Suppressor macrophage (primary cell): ENCODE data around the gene SYNGR3.

ENCODE experiments used
- DNase-seq, 4 experiments: peaks; one replicate each; pipeline ENCODE4 v3.0.0-alpha.2; 2020 to 2022

The SYNGR3 gene

DNA sequence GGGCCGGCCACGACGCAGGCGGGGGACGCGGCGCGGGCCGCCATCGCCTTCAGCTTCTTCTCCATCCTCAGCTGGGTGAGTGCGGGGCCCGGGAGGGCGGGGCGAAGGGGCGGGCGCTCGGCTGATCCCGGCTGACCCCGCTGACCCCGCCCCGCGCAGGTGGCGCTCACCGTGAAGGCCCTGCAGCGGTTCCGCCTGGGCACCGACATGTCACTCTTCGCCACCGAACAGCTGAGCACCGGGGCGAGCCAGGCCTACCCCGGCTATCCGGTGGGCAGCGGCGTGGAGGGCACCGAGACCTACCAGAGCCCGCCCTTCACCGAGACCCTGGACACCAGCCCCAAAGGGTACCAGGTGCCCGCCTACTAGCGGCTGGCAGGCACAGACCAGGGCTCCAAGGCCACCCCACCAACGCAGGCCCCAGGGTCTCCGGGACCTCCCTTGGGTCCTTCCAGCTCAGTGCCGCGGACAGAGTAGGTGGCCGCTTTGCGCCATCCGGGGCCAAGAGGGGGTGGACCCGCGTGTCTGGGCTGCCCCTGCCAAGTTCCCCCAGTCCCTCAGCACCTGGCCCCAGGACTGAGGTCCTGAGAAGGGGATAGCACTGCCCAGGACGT lies 3.0 kb downstream of the SYNGR3 start:
- no peak for DNase-seq

DNA sequence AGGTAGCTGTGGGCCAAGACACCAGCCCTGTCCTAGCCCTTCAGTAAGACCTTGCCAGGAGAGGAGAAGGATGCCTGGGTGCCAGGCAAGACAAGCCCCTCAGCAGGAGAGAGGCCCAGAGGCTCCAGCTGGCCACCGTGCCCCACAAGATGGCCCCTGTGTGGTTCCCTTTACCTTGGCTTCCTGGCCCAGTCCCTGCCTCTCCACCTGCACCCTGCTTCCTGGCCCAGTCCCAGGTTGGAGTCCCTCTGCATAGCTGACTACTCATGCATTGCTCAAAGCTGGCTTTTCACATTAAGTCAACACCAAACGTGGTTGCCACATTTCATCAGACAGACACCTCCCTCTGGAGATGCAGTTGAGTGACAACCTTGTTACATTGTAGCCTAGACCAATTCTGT lies 4.0 kb downstream of the SYNGR3 start:
- DNase-seq = no peak

DNA sequence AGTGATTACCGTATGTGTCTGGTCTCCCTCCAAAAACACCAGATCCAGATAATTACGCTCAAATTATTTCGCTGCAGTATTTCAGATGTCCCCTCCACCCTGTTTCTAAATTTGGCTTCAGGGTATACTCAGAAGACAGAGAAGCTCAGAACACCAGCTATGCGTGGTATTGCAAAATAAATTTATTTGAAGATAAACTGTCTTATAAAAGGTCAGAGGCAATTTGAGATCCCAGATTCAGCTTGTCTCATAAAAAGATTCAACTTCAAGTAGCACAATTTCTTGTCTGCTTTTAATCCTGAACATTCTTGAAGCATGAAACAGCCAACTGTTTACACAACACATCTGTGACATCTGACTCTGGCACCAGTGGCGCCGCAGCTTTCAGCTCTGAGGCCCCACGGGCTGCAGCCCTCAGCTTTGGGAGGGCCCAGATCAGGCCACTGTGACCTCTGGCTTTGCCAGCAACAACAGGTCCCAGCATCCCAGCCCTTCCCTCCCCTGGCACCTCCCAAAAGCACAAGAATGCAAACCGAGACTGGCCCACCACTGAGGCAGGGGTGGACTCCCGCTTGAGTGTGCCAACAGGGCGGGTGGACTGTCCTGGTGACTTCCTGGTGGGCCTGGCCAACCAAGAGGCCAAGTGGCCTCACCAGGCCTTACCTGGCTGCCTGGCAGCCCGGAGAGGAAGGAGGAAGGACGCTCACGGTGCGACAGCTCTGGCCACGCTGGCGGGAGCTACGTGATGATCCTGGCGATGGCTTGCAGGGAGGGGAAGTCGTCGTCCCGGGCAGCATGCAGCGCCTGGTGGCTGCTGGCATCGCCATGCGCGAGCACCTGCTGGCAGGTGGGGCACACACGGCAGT lies 8.0 kb downstream of the SYNGR3 start:
- no peak for DNase-seq

DNA sequence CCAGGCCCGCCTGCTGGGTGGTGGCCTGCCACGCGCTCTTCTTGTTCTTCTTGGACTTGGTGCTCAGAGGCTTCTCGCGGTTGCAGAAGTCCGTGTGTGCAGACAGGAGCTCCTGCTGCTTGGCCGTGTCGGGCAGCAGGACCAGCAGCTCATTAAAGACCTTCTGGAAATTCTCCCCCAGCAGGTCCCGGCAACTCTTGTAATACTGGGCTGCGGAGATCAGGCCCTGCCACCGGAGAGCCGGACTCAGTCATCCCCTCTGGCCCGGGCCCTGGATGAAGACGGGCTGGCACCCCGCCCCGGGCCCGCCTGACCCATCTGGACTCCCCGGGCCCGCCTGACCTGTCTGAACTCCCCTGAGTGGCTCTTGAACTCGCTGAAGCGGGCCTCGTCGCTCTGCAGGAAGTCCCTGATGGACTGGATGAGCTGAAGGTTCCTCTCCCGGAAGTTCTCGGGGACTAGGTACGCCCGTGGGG lies 8.6 kb downstream of the SYNGR3 start:
- no peak for DNase-seq

DNA sequence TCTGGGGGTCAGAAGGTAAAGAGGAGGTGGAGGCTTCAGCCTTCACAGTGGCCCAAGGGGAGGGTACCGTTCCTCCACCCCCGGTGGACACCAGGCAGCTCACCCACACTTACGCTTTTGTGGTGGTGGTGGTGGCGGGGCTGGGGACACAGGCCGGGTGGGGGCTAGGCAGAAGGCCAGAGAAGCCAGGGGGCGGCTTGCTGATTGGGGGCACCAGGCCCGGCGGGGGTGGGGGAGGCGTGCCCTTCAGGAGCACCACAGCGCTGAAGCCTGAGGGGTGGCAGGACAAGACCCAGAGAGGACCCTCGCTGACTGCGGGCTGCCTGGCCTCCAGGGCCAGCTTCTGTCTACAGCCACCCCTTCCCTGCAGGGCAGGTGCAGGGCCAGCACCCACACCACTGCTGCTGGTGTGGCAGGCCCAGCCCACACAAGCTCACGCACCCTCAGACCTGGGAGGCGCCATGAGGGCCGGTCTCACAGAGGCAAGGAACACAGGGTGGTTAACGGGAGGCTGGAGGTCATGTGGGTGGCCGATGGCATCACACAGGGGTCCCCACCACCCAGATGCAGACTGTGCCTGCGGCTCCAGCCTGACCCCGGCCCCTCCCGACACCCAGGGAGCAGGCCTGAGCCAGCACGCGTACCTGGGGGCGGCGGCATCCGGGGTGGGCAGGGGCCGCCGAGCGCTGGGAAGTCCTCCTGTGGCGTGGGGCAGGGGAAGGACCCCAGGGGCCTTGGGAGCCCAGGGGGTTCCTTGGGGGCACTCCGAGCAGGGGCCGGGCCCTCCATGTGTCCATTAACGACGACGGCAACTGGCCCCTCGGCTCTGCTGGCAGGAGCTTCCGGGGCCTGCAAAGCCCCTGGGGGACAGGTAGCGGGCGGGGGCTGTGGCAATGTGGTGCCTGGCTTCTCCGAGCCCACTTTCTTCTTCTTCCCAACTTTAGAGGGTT lies 9.4 kb downstream of the SYNGR3 start:
- no peak for DNase-seq

DNA sequence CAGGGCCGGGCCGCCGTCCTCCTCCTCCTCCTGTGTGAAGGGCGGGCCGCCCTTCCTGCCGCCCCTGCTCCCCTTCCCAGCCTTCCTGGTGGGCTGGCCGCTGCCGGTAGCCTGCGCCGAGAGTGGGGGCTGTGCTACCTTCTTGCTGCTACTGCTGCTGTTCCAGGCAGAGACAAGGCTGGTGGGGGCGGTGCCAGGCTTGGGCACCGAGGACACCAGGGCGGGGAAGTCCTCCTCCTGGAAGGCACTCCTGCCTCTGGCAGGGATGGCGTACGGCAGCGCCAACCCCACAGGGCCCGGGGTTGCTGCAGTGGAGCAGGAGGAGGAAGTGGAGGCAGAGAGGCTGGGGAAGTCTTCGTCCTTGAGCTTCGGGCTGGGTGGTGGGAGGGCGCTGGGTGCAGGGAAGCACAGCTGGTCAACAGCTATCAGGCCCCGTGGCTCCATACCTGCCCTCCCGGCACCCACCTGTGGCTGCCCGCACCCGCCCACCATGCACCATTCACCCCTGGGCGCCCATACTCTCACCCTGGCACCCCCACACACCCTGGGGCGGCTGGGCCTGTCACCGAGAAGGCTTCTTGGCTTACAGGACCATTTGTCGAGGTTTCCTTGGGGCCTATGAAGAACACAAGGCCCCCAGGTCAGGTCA lies 10.2 kb downstream of the SYNGR3 start:
- DNase-seq = no peak

DNA sequence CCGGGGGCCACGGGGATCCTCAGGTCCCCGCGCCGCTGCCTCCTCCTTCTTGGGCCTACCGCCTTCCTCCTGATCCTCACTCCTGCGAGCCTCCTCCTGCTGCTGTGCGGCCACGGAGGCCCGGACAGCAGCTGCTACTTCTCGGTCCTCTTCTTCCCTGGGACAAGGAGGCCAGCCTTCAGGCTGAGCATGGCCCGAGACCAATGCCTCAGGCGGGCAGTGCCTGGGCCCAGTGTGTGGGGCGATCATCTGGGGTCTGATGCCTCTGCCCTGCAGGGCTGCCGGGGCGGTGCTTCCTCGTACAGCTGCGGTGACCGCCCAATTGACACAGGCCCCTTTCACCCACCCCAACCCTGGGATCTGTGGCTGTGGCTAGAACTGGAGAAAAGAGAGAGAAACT lies 11.3 kb downstream of the SYNGR3 start:
- DNase-seq = no peak

DNA sequence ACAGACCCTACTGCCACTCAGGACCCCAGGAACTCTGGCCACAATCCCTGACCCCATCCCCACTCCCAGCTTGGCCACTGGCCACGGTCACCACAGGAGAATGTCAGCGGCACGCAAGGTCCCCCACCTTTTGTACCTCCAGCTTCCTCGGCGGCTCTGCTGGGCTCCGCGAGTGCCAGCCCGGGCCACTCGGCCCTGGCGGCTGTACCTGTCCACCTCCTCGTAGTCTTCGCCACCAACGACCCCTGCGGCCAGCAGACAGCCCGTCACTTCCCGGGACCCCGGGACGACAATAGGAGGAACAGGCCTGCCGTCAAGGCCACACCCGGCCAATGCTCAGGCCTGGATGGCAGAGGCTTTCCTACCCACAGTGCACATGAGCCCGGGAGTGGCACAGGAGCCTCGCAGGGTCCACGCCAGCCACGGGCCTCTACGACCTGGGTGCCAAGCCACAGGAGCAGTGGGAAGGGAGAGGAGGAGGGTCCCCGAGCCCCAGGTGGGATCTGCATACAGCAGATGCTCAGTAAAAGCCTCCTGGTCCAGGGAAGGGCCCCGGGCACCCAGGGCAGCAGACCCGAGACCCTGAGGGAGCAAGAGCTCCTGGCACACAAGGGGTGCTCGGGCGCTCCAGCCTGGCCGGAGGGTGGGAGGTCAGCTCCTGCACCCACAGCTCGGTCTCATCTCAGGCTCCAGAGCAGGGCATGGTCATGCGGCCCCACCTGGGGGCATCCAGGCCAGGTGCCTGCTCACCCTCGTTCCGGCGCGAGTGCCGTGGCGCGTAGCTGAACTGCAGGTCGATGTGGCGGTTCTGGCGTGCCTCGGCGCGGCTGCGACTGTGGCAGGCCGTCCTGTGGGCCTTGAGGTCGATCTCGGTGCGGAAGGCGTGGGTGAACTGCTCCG lies 11.9 kb downstream of the SYNGR3 start:
- DNase-seq = no peak

DNA sequence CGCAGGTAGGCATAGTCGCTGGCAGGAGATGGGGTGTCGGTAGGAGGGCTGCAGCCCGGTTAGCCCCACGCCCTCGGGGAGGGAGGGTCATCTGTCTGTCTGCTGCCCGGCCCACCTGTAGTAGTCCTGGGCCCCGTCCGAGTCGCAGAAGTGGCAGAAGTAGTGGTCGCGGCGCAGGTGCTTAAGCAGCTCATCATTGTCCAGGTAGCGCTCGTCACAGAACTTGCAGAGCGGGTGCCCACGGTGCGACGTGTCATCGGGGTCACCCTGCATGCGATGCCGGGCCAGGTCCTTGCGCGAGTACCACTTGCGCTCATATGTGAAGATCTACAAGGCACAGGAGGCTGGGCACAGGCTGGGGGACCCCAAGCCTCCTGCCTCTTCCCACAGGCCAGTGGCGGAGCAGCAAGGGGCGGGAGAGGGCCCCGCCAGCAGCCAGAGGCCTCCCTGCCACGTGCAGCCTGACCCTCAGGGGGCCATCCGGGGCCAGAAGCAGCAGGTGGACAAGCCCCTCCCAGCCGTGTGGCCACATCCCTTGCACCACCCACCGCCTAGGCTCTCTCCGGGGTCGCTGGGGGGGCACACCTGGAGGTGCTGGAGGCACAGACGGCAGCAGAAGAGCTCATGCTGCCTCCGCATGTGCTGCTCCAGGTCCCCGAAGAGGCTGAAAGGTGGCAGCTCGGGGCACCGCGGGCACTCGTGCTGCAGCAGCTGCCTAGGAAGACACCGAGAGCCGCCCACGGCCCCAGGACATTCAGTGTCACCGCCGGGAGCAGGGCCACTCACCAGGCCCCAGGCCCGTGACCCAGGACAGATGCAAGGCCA lies 12.8 kb downstream of the SYNGR3 start:
- DNase-seq = no peak

DNA sequence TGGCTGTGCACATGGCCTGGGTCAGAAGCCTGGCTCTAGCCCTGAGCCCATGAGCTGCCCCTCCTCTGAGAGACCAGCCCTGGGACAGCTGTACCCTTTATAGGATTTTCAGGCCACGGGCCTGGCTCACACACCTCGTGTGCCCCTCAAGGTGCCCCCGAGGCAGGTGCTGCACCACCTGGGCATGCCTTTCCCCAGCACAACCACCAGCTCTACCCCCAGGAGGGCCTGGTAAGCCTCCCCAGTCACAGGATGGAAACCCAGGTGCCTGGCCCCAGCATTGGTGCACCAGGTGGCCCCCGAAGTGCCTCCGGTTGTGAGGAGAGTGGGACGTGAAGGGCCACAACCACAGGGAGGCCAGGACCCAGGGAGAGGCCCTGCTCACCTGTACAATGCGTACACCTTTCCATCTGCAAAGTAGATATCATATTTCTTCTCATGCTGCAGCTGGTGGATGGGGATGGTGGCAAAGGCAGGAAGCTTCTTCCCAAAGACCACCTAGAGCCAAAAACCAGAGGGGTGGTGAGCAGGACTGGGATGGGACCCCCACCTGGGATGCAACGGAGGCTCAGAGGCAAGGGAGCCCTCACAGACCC lies 13.6 kb downstream of the SYNGR3 start:
- no peak for DNase-seq

DNA sequence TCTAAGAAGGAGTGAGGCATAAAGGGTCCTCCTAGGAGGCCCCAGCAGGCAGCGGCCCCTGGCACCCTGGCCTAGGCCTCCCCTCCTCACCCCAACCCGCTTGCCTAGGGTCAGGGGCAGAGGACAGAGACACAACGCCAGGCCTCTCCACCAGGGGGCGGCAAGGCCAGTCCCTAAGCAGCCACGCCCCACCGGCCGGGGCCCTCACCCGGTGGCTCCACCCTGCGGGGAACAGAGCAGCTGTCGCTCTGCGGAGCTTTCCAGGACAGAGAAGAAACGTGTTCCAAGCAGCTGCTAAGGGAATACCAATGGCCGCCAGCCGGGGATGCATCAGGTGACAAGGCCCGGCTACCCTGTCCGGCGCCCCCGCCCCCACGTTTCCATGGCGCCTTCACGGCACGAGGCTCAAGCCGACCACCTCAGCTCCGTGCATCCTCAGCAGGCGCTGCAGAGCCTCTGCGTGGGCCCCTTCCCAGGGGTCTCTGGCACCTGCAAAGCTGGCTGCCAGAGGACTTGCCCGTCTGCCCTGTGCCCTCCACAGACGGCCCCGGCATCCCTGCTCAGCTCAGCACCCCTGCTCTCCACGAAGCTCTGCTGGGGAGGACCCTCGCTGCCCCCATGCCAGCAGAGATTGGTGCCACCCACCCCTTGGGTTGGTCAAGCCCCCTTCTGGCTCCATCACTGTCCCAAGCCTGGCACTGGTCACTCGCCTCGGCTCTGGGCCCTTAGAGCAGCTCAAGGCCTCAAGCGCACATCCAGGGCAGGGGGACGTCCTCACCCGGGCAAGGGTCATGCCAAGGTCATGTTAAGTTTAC lies 14.3 kb downstream of the SYNGR3 start:
- peak; percentile 95 to 98 (median 96) for DNase-seq

DNA sequence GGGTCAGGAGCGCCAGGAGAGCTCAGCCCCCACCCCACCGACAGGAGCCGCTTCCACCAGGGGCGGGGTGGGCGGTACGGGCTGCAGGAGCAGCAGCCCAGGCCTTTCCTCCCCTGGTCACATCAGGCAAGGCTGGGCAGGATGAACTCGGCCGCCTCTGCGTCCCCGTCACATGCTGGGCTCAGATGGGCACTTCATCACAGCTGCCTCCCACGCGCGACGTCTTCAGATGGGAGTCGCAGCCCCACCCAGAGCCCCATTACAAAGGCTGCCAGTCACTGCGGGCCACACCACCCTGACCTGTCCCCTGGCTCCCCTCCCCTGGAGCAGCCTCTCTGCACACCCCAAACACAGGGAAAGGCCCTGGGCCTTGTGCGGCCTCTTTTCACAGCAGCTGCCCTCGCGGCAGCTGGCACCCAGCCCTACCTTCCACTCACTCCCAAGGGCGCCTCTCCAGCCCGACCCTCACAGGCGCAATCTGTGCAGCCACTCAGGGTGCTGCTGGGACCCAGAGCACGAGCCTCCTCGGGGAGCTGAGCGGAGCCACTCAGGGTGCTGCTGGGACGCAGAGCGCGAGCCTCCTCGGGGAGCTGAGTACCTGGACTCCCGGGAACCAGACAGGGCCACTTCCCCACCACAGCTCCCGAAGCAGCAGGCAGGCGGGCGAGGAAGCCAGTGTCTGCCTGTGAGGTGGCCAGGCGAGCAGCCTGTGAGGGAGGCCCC lies 15.2 kb downstream of the SYNGR3 start:
- DNase-seq = peak in 3 of 4 experiments; percentile 47 to 71 (median 58)

DNA sequence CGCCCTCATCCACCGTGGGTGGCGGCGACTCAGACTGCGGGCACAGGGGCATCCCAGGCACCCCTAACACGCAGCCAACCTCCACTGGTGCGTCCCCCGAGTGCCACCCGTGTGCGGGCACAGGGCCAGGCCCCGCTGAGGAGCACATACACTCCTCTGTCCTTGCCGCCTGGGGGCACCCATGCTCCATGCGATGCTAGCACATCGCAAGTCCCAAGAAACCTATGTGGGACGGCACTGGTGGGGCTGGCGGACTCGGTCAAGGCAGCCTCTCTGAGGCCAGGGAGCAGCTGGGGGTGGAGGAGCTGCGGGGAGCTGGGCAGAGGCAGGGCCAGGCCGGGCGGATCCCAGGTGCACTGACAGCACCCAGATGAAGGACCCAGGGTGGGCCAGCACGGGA lies 15.9 kb downstream of the SYNGR3 start:
- DNase-seq = peak; percentile 57 to 83 (median 73)

DNA sequence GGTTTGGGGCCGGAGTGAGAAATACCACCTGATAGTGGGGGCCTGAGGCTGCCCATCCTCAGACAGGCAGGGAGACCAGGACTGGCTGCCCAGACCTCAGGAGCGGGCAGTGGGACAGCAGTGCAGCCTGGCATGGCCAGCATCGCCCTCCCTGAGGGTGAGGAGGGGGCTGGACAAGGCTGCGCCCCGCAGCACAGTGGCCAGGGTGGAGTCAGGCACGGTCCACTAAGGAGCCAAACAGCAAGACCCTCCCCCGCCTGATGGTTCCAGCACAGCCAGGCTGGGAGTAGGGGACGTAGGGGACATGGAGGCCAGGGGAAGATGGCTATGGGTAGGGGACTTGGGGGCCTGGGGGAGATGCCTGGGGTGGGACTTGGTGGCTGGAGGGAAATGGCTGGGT lies 16.5 kb downstream of the SYNGR3 start:
- DNase-seq = no peak

DNA sequence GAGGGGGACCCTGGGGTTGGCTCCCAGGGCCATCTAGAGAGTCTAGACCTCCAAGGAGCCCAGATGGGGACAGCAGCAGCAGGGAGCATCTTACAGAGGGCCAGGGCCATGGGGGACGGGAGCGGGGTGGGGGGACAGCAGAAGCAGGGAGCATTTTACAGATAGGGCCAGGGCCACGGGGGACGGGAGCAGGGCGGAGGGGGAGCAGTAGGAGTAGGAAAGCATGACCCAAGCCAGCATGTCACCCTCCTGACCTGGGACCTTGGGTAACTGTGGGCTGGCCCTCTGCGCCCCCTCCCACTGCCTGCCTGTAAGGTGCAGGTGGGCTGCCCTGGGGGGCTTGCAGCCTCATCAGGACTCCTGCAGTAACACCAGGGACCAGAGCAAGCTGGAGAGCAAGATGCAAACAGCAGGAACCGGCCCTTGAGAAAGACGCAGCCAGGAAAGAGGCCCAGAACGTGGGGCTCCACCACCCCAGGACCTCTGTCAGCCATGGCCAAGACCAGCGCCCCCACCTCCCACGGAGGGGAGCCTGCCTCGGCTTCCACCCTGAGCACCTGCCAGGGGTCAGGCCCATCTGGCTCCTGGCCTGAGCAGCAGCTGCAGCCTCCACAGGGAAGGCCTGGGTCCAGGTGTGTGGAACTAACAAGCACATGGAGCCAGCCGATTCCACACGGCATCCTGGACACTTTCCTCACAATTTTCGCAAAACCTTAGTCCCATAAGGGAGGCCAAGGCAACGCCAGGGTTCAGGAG lies 17.5 kb downstream of the SYNGR3 start:
- DNase-seq = no peak

DNA sequence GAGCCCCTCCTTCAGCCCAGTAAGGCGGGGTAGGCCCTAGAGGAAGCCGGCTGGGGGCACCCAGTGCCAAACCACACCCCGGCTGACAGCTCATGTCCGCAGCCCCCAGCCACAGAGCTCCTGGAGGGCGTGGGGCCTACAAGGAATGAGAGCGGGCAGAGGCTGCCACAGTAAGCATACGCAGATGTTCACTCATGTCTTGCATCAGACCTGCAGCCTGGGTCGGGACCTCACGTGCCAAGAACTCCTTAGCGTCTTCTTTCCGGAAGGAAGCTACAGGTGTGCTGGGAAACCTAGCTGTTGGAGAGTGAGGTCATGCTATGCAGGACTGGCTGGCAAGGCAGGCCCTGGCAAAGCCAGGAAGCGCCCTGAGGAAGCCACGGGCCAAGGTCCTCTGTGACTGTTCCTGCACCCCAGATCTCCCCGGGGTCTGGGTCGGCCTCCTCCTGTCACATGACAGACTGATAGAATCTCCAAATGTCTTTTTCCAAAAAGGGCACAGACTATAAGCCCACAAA lies 18.3 kb downstream of the SYNGR3 start:
- peak in 2 of 4 experiments; percentile 26 to 37 for DNase-seq

DNA sequence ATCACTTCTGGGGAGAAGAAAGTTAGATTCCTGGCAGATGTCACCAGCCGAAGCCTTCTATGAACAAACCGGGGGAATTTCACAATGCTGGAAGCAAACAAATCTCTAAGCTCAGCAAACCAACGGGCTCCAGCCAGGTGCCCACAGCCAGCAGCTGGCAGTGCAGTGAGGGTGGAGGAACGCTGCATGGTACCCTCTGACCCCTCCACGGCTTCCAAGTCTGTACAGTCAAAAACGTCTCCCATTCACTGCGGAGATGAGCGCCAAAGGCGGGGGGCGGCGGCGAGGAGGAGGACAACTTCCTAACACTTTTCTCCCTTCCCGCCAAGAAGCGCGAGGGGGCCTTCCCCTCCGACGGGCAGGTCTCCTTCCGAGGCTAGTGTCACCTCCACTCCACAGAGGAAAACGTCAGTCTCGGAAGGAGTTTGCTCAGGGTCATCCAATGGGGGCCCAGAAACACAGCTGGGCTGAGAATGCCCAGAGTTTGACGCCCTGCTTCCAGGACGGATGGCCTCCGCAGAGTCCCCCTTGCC lies 18.9 kb downstream of the SYNGR3 start:
- DNase-seq = peak in 3 of 4 experiments; percentile 46 to 64 (median 49)
